Measurements from ENCODE around the gene TRPM6.

TRPM6 gene

DNA sequence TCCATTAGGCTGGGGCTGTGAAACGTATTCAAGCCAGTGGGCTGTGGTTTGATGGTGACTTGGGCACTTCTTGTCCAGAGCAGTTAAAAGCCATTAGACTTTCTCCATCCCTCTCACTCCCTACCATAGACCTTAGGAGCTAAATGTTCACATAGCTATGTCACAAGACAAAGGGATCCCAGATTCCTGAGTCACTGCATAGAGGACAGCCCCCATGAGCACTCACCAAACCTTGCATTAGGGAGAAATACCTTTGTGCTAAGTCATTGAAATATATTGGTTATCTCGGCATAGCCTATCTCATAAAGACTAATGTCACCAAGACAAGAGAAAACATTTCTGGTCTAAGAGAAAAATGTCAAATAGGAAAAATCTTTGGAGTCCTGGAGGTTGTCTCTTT lies 104.3 kb downstream of the TRPM6 start:
- no peak overlapping the region for H3K27ac ChIP-seq (ENCODE audit: poor library complexity, severe bottlenecking)
- ATAC-seq (ENCODE audit: low read depth) (peak; percentile 84), DNase-seq (ENCODE audit: low spot score) (no peak)
- H3K9me3 ChIP-seq (ENCODE audit: severe bottlenecking): no peaks in the 10 kb centered on the region
- H3K4me3 ChIP-seq (ENCODE audit: severe bottlenecking): no peak overlapping the region
- no peaks in the 10 kb centered on the region for H3K27me3 ChIP-seq (ENCODE audit: insufficient read depth, poor library complexity, severe bottlenecking)
- no peaks in the 10 kb centered on the region for H3K4me1 ChIP-seq (ENCODE audit: insufficient read depth, poor library complexity, severe bottlenecking)
- H3K36me3 ChIP-seq (ENCODE audit: low read depth): no peaks in the 10 kb centered on the region
- TF ChIP-seq, protein P1, sequence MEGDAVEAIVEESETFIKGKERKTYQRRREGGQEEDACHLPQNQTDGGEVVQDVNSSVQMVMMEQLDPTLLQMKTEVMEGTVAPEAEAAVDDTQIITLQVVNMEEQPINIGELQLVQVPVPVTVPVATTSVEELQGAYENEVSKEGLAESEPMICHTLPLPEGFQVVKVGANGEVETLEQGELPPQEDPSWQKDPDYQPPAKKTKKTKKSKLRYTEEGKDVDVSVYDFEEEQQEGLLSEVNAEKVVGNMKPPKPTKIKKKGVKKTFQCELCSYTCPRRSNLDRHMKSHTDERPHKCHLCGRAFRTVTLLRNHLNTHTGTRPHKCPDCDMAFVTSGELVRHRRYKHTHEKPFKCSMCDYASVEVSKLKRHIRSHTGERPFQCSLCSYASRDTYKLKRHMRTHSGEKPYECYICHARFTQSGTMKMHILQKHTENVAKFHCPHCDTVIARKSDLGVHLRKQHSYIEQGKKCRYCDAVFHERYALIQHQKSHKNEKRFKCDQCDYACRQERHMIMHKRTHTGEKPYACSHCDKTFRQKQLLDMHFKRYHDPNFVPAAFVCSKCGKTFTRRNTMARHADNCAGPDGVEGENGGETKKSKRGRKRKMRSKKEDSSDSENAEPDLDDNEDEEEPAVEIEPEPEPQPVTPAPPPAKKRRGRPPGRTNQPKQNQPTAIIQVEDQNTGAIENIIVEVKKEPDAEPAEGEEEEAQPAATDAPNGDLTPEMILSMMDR (IDR thresholded peaks at IDR 0.05; ENCODE audit: poor library complexity, severe bottlenecking): no peak

DNA sequence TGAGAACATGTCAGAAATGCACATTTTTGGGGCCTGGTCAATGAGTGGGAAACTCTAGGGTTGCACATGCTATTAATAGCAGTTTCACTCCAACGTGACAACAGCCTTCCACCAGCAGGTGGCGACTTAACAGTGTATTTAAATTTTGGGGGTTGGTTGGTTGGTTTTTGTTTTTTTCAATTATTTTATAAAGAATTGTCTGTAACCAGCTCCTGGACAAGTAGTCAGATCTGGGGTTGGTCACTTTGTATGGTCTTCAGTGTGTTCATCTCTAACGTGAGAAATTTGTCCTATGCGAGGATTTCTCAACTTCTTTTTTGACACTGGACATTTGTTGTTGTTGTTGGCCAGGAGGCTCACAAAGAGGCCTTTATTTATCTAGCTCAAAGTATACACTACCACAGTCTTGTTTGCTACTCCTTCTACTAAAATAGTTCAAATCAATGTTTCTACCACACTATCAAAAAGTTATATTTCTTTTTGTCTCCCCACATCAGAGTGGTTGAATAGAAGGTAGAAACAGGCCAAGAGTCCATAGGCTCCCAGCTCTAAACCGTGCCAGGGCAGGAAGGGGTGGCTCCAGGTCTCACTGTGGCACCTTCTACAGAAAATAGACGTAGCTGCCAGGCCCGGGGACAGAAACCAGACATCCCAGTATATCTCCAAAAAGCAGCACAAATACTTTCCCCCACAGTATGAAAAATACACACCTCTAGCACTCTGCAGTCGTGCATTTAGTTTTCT lies 110.4 kb downstream of the TRPM6 start:
- no peak for DNase-seq (ENCODE audit: low spot score)
- Histone ChIP-seq H3K27ac (ENCODE audit: poor library complexity, severe bottlenecking) (no peak overlapping the region), H3K4me3 (ENCODE audit: severe bottlenecking) (no peak overlapping the region), H3K36me3 (ENCODE audit: low read depth) (no peaks in the 10 kb centered on the region), H3K4me1 (ENCODE audit: insufficient read depth, poor library complexity, severe bottlenecking) (no peaks in the 10 kb centered on the region), H3K9me3 (ENCODE audit: severe bottlenecking) (no peaks in the 10 kb centered on the region), H3K27me3 (ENCODE audit: insufficient read depth, poor library complexity, severe bottlenecking) (no peaks in the 10 kb centered on the region)
- TF ChIP-seq, protein P1 (IDR thresholded peaks at IDR 0.05; ENCODE audit: poor library complexity, severe bottlenecking): peak; percentile 81
- ATAC-seq (ENCODE audit: low read depth): 0 out of 3 replicates have a peak, but pooled peaks have one; percentile 36

DNA sequence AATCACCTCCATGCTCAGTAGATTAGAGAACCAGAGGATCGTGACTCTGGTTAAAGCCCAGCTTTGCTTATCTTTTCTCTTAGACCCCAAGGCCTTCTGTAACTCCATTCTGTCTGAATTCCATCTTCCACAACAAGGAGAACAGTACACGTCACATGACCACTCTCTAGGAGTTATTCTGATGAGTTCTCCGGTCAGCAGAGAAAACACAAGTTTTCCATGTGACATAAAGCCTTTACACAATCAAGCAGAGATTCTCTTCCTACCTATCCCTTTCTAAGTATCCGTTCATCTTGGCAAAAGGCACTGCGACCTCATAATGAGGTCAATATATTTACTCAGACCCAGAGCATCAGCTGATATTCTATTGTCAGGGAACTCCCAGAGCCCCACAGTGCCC lies 112.3 kb downstream of the TRPM6 start:
- H3K4me1 ChIP-seq (ENCODE audit: insufficient read depth, poor library complexity, severe bottlenecking): no peaks in the 10 kb centered on the region
- no peak for DNase-seq (ENCODE audit: low spot score)
- H3K4me3 ChIP-seq (ENCODE audit: severe bottlenecking): no peak overlapping the region
- no peaks in the 10 kb centered on the region for H3K36me3 ChIP-seq (ENCODE audit: low read depth)
- TF ChIP-seq, protein P1 (IDR thresholded peaks at IDR 0.05; ENCODE audit: poor library complexity, severe bottlenecking): no peak
- H3K27ac ChIP-seq (ENCODE audit: poor library complexity, severe bottlenecking): no peak overlapping the region
- H3K9me3 ChIP-seq (ENCODE audit: severe bottlenecking): no peaks in the 10 kb centered on the region
- H3K27me3 ChIP-seq (ENCODE audit: insufficient read depth, poor library complexity, severe bottlenecking): no peaks in the 10 kb centered on the region
- no peak for ATAC-seq (ENCODE audit: low read depth)

DNA sequence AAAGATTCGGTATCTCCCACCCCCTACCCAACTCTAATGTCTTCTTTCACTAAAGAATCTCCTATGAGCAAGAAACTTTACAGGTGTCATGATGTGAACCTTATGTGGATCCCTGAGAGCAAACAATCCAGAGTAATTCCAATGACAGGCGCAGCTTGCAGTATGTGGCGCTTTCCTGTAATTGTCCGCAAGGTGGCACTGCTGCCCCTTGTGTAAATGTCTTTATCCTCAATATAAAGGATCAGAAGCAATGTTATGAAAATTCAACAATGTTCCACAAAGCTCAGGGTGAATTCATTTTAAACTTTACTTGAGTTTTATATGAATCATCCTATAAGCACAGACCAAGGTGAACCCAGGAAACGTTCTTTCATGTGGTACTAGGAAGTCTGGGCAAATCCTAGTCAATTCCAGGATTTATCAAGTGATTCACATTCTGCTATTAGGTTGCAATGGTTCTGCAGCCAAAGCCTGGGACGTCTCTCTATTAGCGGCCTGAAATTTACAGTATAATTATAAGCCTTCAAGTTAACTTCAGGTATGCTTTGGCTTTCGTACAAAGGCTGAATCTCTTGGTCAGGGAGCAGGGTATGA lies 113.7 kb downstream of the TRPM6 start:
- Histone ChIP-seq H3K4me3 (ENCODE audit: severe bottlenecking) (no peak overlapping the region), H3K9me3 (ENCODE audit: severe bottlenecking) (no peaks in the 10 kb centered on the region), H3K4me1 (ENCODE audit: insufficient read depth, poor library complexity, severe bottlenecking) (no peaks in the 10 kb centered on the region), H3K36me3 (ENCODE audit: low read depth) (no peaks in the 10 kb centered on the region), H3K27me3 (ENCODE audit: insufficient read depth, poor library complexity, severe bottlenecking) (no peaks in the 10 kb centered on the region), H3K27ac (ENCODE audit: poor library complexity, severe bottlenecking) (no peak overlapping the region)
- peak; percentile 74 for ATAC-seq (ENCODE audit: low read depth)
- no peak for DNase-seq (ENCODE audit: low spot score)
- TF ChIP-seq, protein P1 (IDR thresholded peaks at IDR 0.05; ENCODE audit: poor library complexity, severe bottlenecking): peak; percentile 94

DNA sequence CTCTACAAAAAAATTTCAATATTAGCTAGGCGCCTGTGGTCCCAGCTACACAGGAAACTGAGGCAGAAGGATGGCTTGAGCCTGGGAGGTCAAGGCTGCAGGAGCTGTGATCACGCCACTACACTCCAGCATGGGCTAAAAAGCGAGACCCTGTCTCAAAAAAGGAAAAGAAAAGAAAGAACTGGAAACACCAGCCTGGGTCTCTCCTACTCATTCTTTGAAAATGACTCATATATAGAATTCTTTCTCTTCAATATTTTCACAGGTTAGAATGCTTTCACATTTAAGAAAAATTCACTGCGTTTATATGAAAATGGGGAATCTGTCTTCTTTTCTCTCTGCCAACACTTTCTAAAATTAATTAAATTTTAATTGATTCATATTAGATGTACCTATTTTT lies 115.6 kb downstream of the TRPM6 start:
- ATAC-seq (ENCODE audit: low read depth) (no peak), DNase-seq (ENCODE audit: low spot score) (no peak)
- Histone ChIP-seq H3K36me3 (ENCODE audit: low read depth) (no peaks in the 10 kb centered on the region), H3K9me3 (ENCODE audit: severe bottlenecking) (no peaks in the 10 kb centered on the region), H3K4me3 (ENCODE audit: severe bottlenecking) (no peak overlapping the region), H3K27ac (ENCODE audit: poor library complexity, severe bottlenecking) (no peak overlapping the region), H3K4me1 (ENCODE audit: insufficient read depth, poor library complexity, severe bottlenecking) (no peaks in the 10 kb centered on the region), H3K27me3 (ENCODE audit: insufficient read depth, poor library complexity, severe bottlenecking) (no peaks in the 10 kb centered on the region)
- TF ChIP-seq, protein P1 (IDR thresholded peaks at IDR 0.05; ENCODE audit: poor library complexity, severe bottlenecking): no peak

Data from RWPE2 (cell line).